ENCODE results near the gene PPP6R1.
"Not testable (repeated sequence)": the region's sequence is repeated elsewhere in the genome, so short reads cannot be mapped to it uniquely, and the experiment has no call there.

PPP6R1 gene

GRCh38 chr19:55224679-55225414, 34.0 kb downstream of the PPP6R1 start:
- DNase-seq, result not testable (repeated sequence)

DNA sequence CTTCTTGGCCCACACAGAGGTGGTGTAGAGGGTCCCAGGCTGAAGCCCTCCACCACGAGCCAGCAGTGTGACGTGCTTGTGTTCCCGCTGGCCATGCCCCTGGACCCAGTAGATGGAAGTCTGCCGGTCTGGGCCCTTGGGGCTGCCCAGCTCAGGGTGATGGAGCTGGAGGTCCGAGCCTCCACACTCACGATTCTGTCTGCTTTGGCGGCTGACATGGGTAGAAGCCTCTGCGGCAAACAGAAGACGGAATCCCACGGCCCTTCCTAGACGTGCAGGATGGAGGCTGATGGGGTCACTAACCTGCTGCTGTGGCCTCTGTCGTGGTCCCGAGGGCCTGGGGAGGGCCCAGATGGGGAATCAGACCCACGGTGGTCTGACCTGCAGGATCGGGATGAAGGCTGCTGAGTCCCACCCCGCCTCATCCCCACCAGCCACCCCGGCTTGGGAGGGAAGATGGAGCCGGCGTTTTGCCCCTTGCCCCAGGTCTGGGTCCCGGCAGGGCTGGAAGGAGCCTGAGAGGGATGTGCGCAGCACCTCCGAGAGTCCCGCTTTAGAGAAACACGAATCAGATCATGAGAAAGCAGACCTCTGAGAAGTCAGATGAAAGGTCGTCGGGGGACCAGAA, 34.7 kb downstream of the PPP6R1 start:
- DNase-seq, result no peak

DNA sequence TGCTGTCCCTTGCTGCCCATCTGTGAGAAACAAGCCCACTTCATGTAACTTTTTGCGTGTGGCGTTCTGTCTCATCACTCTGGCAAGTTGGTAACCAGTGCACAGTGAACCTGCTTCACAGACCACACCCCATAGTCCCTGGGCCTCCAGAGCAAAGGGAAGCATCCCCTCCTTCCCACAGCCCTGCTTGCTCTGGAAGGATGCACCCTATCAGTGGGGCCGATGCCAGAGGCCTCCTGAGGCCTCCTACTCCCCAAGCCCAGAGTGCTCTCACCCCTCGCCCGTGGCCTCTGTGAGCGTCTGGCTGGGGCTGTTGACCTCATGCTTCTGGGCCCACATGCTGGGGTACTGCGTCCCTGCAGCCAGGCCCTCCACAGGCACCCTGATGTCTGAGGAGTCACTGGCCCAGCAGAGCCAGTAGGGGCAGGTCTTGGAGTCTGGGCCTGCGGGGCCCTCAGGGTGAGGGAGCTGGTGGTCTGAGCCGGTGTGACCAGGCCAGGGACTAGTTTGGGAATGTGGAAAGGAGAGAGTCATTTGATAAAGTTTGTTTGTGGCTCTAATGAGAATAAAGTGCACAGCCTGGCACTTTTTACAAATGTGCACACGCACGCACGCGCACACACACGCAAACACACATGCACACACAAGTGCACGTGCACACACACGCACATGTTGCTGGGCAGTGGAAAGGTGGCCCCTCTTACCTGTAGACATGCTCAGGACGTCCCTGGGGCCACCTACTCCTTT, 35.4 kb downstream of the PPP6R1 start:
- no peak for DNase-seq

- DNase-seq, result no peak
Measured at GRCh38 chr19:55220525-55220924, 38.3 kb downstream of the PPP6R1 start.

GRCh38 chr19:55216461-55217198, 42.2 kb downstream of the PPP6R1 start:
- DNase-seq, result peak; percentile 94

DNA sequence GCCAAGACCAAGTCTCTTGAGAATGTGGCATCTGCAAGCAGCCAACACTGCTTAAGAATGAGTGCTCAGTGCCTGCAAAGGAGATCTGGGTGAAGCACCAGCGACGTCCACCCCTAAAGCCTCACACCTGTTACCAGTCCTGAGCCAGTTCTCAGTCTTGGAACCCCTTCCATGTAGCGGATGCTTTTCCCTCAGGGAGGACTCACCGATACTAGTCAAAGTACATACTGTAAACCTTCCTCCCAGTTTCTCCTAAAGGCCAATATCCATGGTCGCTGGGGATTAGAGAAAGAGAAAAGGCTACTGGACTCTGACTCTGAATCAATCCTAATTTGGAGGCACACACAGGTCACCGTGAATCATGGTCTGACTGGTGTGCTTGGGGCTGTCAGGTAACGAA, 45.3 kb downstream of the PPP6R1 start:
- DNase-seq, result no peak

DNA sequence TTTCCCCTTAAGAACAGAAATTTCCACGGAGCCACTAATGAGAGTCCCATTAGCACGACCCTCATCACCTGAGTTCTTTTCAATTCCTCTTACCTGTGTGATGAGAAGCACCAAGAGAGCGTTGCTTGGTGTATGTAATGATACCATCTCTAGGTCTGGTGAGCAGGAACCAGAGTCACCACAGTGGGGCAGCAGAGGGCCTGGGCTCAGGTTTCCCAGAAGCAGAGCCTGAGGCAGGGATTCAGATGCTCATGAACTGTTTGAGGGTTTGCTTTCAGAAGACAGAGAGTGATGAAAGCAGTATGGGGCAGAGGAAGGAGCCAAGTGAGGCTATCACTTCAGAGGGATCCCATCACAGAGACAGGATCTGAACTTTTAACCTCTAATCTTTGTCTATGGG, 46.4 kb downstream of the PPP6R1 start:
- DNase-seq, result peak; percentile 55

DNA sequence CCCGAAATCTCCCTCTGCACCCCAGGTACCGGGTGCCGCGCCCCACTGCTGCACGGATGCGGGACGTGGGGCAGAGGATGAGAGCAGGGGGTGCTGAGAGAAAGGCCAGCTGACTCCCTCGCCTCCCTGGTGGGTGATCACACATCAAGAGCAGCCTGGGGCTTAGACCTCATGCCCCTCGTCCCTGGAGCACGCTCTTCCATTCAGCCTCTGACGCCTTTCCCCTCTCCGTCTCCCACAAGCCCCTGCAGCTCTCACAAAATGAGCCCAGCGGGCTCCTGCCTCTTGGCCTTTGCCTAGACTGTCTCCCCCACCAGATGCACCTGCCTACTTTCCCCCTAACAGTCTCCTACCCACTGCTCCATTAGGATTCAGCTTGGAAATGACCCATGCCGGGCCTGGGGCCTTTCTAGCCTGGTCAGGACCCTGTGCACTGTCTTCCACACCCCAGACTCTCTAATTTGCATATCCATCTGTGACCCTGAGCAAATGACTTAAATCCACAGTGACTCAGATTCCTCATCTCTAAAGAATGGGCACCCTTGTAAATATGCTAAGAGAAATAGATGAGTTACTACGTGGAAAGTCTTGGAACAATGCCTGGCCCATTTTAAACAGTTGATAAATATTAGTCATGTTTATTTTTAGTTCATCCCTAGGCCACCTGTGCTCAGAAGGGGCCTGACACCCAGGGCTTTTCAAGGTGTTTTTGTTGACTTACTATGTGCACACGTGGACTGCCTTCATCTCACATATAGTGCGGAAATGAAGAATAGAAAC, 48.9 kb downstream of the PPP6R1 start:
- no peak for DNase-seq

- no peak for DNase-seq
Measured at GRCh38 chr19:55208880-55209692, 49.7 kb downstream of the PPP6R1 start, which contains the start of gene PTPRH. PTPRH (minus strand) TSS chr19:55209501; CDS start chr19:55209433, 68 bp downstream.

- DNase-seq, result peak; percentile 83
Measured at GRCh38 chr19:55206664-55207500, 51.9 kb downstream of the PPP6R1 start.

DNA sequence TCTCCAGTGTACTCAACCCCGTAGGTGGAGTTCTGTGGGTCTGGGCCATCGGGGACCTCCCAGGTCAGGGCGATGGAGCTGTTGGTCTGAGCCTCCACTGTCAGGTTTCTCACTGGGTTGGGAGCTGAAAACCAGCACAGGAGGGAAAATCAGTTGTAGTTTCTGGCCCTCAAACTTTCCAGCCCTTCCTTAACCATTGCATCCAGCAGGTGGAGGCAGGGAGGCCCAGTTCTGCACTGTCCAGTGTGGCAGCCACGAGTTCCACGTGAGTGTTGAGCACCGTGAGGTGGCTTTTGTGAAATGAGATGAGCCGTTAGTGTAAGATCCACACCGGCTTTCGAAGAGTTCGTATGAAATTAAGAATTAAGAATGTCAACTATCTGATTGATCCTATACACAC, 56.6 kb downstream of the PPP6R1 start:
- not testable (repeated sequence) for DNase-seq

- DNase-seq, result no peak
Measured at GRCh38 chr19:55199620-55200204, 59.1 kb downstream of the PPP6R1 start.

DNA sequence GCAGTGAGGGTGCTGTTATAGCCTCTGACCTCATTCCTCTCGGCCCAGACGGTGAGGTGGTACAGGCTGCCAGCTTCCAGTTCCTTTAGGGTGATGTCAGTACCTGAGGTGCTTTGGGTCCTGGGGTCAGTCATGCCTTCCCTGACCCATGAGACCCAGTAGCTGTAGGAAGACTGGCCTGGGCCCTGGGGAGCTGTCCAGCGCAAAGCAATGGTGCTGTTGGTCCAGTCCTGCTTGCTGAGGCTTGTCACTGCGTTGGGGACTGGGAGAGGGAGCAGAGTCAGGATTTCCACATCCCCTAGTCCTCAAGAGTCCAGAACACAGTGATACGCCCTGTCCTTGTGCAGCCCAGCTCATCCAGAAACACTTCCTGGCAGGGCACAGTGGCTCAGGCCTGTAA, 60.2 kb downstream of the PPP6R1 start:
- DNase-seq, result no peak

GRCh38 chr19:55197528-55197927, 61.3 kb downstream of the PPP6R1 start:
- DNase-seq, result no peak

DNA sequence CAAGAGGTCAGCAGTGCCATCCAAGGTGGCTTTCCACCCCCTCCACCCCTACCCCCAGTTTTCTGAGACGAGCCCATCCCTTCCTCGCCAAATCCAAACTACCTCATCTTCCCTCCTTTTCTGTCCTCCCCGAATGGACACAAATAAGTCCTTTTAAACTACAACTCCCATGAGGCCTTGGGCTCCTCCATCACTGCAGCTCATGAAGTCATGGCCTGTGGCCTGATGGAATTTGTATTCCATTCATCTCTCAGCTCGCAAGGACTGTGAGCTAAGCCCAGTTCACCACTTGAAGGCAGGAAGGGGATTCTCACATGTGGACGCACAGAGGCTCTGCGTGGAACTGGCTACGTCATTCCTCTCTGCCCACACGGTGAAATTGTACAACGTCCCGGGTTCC, 62.0 kb downstream of the PPP6R1 start:
- DNase-seq, result no peak

DNA sequence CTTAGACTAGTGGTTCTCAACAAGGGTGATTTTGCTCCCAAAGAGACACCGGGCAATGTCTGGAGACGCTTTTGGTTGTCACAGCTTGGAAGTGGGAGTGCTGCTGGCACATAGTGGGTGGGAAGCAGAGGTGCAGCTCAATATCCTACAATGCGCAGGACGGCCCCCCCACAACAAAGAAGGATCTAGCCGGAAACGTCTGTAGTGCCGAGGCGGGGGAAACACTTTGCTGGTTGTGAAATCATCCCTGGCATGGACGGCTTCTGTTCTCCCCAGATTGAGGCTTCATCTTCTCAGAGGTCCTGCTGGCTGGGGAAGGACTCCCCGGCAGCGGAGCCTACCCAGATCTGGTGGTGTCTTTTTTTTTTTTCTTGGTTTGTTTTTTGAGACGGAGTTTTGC, 65.3 kb downstream of the PPP6R1 start:
- no peak for DNase-seq

DNA sequence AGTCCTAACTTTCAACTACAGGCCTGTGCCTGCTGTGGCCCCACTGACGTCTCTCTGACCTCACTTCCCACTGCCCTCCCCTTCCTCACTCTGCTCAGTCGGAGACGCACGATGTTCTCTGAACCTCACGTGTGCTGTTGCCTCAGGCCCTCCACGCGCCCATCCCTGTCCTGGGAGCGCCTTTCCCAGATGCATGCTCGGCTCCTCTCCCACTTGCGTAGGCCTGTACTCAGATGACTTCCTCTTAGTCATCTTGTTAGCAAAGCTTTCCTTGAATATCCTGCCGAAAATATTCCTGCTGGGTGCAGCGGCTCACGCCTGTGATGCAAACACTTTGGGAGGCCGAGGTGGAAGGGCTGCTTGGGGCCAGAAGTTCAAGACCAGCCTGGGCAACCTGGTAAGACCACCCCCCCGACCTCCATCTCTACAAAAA, 69.4 kb downstream of the PPP6R1 start:
- DNase-seq, result peak; percentile 29

DNA sequence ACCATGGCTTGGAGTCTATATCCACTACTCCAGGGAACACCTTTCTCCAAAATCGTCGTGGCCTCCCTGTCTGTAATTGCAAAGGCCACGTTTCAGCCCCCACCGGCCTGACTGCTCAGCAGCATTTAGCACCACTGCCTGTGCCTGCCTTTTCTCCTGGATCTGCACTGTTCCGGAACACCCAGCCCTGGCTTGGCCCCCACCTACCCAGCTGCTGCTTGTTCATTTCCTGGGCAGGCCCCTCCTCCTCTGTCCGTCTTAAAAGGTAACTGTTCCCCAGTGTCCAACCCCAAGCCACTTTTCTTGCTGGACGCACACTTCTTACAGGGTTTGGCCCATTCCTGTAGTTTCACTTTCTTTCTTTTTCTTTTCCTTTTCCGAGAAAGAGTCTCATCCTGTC, 70.2 kb downstream of the PPP6R1 start:
- DNase-seq, result no peak

DNA sequence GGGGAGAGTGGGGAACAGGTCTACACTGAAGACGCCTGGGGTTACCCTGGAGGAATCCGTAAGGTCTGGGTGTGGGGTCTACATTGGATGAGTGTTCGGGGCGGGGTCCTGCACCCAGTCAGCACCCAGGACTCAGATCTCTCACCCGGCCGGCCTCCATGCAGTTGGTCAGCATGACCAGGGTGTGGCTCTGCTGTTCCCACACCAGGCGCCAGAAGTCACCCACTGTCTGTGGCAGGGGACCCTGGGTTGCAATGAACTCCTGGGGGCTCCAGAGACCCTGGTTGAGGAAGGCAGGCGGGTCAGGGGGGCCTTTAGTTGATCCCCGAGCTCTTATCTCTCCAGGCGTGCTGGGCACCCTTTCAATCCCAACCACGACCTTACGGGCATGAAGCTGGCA, 72.7 kb downstream of the PPP6R1 start:
- no peak for DNase-seq

GRCh38 chr19:55181740-55182139, 77.1 kb downstream of the PPP6R1 start:
- DNase-seq, result no peak
